H9 (cell line): ENCODE data around the gene FDX1. TPM values are rescaled to one million over a fixed set of nuclear protein-coding genes. Genes with fewer than 3 reads are reported as not detected.

Source experiments
- DNase-seq: peaks from one replicate; pipeline ENCODE4 v3.0.0-alpha.2; 2017
- H2AFZ ChIP-seq: one replicate; pipeline ENCODE4 v1.6.1; 2013; ENCODE audit warnings: mild to moderate bottlenecking, low read length, control low read depth, moderate library complexity
- H2AK5ac ChIP-seq: 2 replicates; pipeline ENCODE4 v1.6.1; 2013; ENCODE audit warnings: low read length, control low read depth, mixed read lengths; ENCODE audit not compliant: insufficient read length
- H2BK120ac ChIP-seq: one replicate; pipeline ENCODE4 v1.6.1; 2013; ENCODE audit warnings: low read depth, mild to moderate bottlenecking, low read length, control low read depth, inconsistent platforms; ENCODE audit not compliant: poor library complexity, severe bottlenecking
- H2BK12ac ChIP-seq: 2 replicates; pipeline ENCODE4 v1.6.1; 2013; ENCODE audit warnings: low read length, control low read depth, mixed read lengths, low read depth; ENCODE audit not compliant: insufficient read length
- H2BK15ac ChIP-seq: 2 replicates; pipeline ENCODE4 v1.6.1; 2013; ENCODE audit warnings: low read depth, low read length, control low read depth
- H2BK20ac ChIP-seq: one replicate; pipeline ENCODE4 v1.6.1; 2013; ENCODE audit warnings: low read depth, mild to moderate bottlenecking, low read length, control low read depth, inconsistent platforms; ENCODE audit not compliant: poor library complexity, severe bottlenecking
- H2BK5ac ChIP-seq: 2 replicates; pipeline ENCODE4 v1.6.1; 2013; ENCODE audit warnings: low read length, control low read depth, mixed read lengths; ENCODE audit not compliant: insufficient read length
- H3K14ac ChIP-seq: 2 replicates; pipeline ENCODE4 v1.6.1; 2013; ENCODE audit warnings: low read length, control low read depth; ENCODE audit not compliant: insufficient read depth
- H3K18ac ChIP-seq: 2 replicates; pipeline ENCODE4 v1.6.1; 2013; ENCODE audit warnings: low read depth, mild to moderate bottlenecking, mixed read lengths, low read length, control low read depth; ENCODE audit not compliant: insufficient read length
- H3K23ac ChIP-seq: 2 replicates; pipeline ENCODE4 v1.6.1; 2013; ENCODE audit warnings: low read length, control low read depth, mixed read lengths, low read depth; ENCODE audit not compliant: insufficient read length
- H3K23me2 ChIP-seq: 2 replicates; pipeline ENCODE4 v1.6.1; 2013; ENCODE audit warnings: low read depth, mild to moderate bottlenecking, mixed read lengths, low read length, control low read depth; ENCODE audit not compliant: insufficient read length, poor library complexity, severe bottlenecking
- H3K27ac ChIP-seq: 2 replicates; pipeline ENCODE4 v1.5.1; 2013; ENCODE audit warnings: low read length, control low read depth, mixed read lengths, low read depth; ENCODE audit not compliant: insufficient read length
- H3K27me3 ChIP-seq: 2 replicates; pipeline ENCODE4 v1.6.1; 2013; ENCODE audit warnings: low read length, control low read depth, inconsistent platforms; ENCODE audit not compliant: insufficient read depth
- H3K4ac ChIP-seq: 2 replicates; pipeline ENCODE4 v1.6.1; 2013; ENCODE audit warnings: low read depth, mild to moderate bottlenecking, control low read depth, inconsistent platforms, low read length, moderate library complexity
- H3K4me1 ChIP-seq: 2 replicates; pipeline ENCODE4 v1.6.1; 2013; ENCODE audit warnings: low read length, control low read depth, inconsistent platforms; ENCODE audit not compliant: insufficient read depth
- H3K4me2 ChIP-seq: 2 replicates; pipeline ENCODE4 v1.6.1; 2013; ENCODE audit warnings: low read length, control low read depth, mixed read lengths; ENCODE audit not compliant: insufficient read length, insufficient read depth
- H3K56ac ChIP-seq: 2 replicates; pipeline ENCODE4 v1.6.1; 2013; ENCODE audit warnings: low read depth, mild to moderate bottlenecking, mixed read lengths, low read length, control low read depth; ENCODE audit not compliant: insufficient read length
- H3K79me1 ChIP-seq: 2 replicates; pipeline ENCODE4 v1.6.1; 2013; ENCODE audit warnings: low read depth, mild to moderate bottlenecking, moderate library complexity, low read length, control low read depth, inconsistent platforms; ENCODE audit not compliant: insufficient read depth, poor library complexity, severe bottlenecking
- H3K79me2 ChIP-seq: 2 replicates; pipeline ENCODE4 v1.6.1; 2013; ENCODE audit warnings: low read length, control low read depth, inconsistent platforms; ENCODE audit not compliant: insufficient read depth
- H3K9ac ChIP-seq: 2 replicates; pipeline ENCODE4 v1.6.1; 2013; ENCODE audit warnings: low read length, control low read depth, mixed read lengths; ENCODE audit not compliant: insufficient read length; ENCODE audit errors: extremely low read depth
- H3K9me3 ChIP-seq: one replicate; pipeline ENCODE4 v1.6.1; 2013; ENCODE audit warnings: low read depth, low read length, inconsistent platforms; ENCODE audit not compliant: control insufficient read depth
- H3T11ph ChIP-seq: one replicate; pipeline ENCODE4 v1.6.1; 2013; ENCODE audit warnings: mild to moderate bottlenecking, low read length, control low read depth, inconsistent platforms
- H4K20me1 ChIP-seq: one replicate; pipeline ENCODE4 v1.6.1; 2013; ENCODE audit not compliant: control insufficient read depth, insufficient read length, insufficient read depth
- H4K5ac ChIP-seq: 2 replicates; pipeline ENCODE4 v1.6.1; 2013; ENCODE audit warnings: low read depth, mild to moderate bottlenecking, mixed read lengths, low read length, control low read depth; ENCODE audit not compliant: insufficient read length
- H4K8ac ChIP-seq: replicated peaks from 2 replicates; pipeline ENCODE4 v1.6.1; 2013; ENCODE audit warnings: low read length, control low read depth, mixed read lengths, low read depth; ENCODE audit not compliant: insufficient read length
- H4K91ac ChIP-seq: 2 replicates; pipeline ENCODE4 v1.6.1; 2013; ENCODE audit warnings: low read depth, mild to moderate bottlenecking, moderate library complexity, mixed read lengths, low read length, control low read depth; ENCODE audit not compliant: insufficient read length
- H3K27ac Mint-ChIP-seq, 3 experiments: 2 replicates in 2 of 3; 3 replicates in 1 of 3; pipeline ENCODE4 v1.8.0; 2020 to 2021; ENCODE audit warnings: mixed read lengths in 3 of 3, mild to moderate bottlenecking in 1 of 3, moderate library complexity in 1 of 3
- H3K27me3 Mint-ChIP-seq: 2 replicates; pipeline ENCODE4 v1.8.0; 2021; ENCODE audit warnings: low read depth, mild to moderate bottlenecking, moderate library complexity, mixed read lengths
- H3K36me3 Mint-ChIP-seq, 3 experiments: 2 replicates in 2 of 3; 3 replicates in 1 of 3; pipeline ENCODE4 v1.8.0; 2020 to 2021; ENCODE audit warnings: low read depth in 3 of 3, mixed read lengths in 3 of 3; ENCODE audit not compliant: insufficient read depth in 1 of 3
- H3K4me1 Mint-ChIP-seq, 2 experiments: 2 replicates each; pipeline ENCODE4 v1.8.0; 2020; ENCODE audit warnings: mixed read lengths in 2 of 2
- H3K4me3 Mint-ChIP-seq, 2 experiments: 2 replicates in 1 of 2; 3 replicates in 1 of 2; pipeline ENCODE4 v1.8.0; 2020 to 2021; ENCODE audit warnings: mild to moderate bottlenecking in 2 of 2, mixed read lengths in 2 of 2, moderate library complexity in 1 of 2
- H3K9me3 Mint-ChIP-seq, 2 experiments: 2 replicates in 1 of 2; 3 replicates in 1 of 2; pipeline ENCODE4 v1.8.0; 2020; ENCODE audit warnings: mild to moderate bottlenecking in 2 of 2, mixed read lengths in 2 of 2, moderate library complexity in 1 of 2
- whole genome bisulfite sequencing: extraction: QIAGEN DNeasy Blood & Tissue Kit; methylation state at CpG from one replicate; pipeline ENCODE4 v1.1.7; 2013; ENCODE audit warnings: missing lambda C conversion rate, low lambda C conversion rate, mixed read lengths; ENCODE audit not compliant: insufficient read length; ENCODE audit errors: extremely low coverage; 5-methylcytosine and 5-hydroxymethylcytosine counted together
- total RNA-seq: library from RNA; stranded (reverse); gene quantifications from 2 replicates; pipeline ENCODE4 v1.2.1, GENCODE V29; 2021
- TF ChIP-seq, protein P1 (sequence below): fragments of 200-600 bp; sonication (generic); conservative IDR thresholded peaks from 3 replicates; pipeline ENCODE4 v1.8.0; 2021; ENCODE audit warnings: antibody characterized with exemption, mild to moderate bottlenecking

The FDX1 gene
- total RNA-seq, 1 experiment from 2014 or later: 10.1 TPM

DNA sequence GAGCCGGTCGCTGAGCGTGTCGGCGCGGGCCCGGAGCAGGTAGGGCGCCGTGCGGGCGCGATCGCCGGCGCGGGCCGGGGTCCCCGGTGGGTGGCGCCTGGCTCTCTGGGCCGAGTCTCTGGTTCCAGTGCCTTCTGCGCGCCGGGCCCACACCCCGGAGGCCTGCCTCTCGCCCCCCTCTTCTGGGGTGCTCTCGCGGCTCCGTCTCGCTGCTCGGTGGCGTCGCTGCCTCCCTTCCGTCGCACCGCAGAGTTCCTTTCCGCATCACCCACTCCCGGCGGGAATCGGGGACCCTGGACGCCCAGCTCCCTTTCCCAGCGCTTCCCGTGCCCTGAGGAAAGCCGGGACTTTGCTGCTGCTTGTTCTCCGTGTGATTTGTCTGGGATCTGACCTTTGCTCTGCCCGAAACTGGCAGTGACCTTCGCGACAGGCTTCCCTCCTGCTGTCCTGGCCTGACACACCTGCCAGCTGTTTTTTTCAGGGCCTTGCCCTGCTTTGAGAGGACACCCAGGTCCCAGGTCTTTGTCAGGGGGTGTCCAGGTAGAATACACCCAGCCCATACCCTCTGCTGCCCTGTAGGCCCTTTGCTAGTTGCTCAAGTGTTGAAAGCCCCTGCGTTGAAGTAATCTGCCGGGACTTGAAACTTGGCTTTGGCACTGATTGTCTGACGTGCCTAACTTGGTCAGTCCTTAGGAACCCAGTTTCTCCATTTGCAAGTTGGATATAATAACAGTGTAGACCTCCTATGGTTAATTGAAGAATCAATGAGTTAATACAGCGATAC is 711 bp downstream of the FDX1 start:
- Histone ChIP-seq H3K18ac (peak overlapping the region; percentile 46), H3K79me1 (peaks cover 5% of the 10 kb centered on the region), H3T11ph (no peak overlapping the region), H3K4me1 (peaks cover 2% of the 10 kb centered on the region; the same call in 1 of the 2 replicates), H3K27me3 (no peaks in the 10 kb centered on the region), H3K27ac (no peak overlapping the region), H3K4ac (no peak overlapping the region), H3K9ac (peak overlapping the region; percentile 69), H4K20me1 (no peaks in the 10 kb centered on the region), H2AK5ac (no peak overlapping the region), H2BK12ac (no peak overlapping the region), H3K79me2 (no peaks in the 10 kb centered on the region; the same call in 1 of the 2 replicates), H3K23ac (no peak overlapping the region), H2BK5ac (no peak overlapping the region), H2BK15ac (no peak overlapping the region), H2BK20ac (no peak overlapping the region), H3K9me3 (no peaks in the 10 kb centered on the region), H2AFZ (no peak overlapping the region), H3K23me2 (peaks cover 6% of the 10 kb centered on the region), H4K8ac (no peak overlapping the region), H3K4me2 (peak overlapping the region; percentile 80), H3K14ac (peak overlapping the region; percentile 47), H4K5ac (no peak overlapping the region), H4K91ac (no peak overlapping the region), H3K56ac (no peak overlapping the region), H2BK120ac (no peak overlapping the region)
- Mint-ChIP-seq H3K4me3 (peak overlapping the region; percentile 94 to 98), H3K27ac (peak overlapping the region; percentile 88 to 97 (median 95); a peak in 6 of 7 replicates), H3K4me1 (peaks cover 31% of the 10 kb centered on the region in 2 experiments), H3K27me3 (peaks cover 8% of the 10 kb centered on the region), H3K36me3 (no peaks in the 10 kb centered on the region; a peak in 1 of 7 replicates), H3K9me3 (peaks cover 0 to 3% of the 10 kb centered on the region in 2 experiments; a peak in 1 of 5 replicates)
- WGBS: no CpG with 5 or more reads among the region's 51 CpGs
- no peak for DNase-seq
- TF ChIP-seq, protein P1, sequence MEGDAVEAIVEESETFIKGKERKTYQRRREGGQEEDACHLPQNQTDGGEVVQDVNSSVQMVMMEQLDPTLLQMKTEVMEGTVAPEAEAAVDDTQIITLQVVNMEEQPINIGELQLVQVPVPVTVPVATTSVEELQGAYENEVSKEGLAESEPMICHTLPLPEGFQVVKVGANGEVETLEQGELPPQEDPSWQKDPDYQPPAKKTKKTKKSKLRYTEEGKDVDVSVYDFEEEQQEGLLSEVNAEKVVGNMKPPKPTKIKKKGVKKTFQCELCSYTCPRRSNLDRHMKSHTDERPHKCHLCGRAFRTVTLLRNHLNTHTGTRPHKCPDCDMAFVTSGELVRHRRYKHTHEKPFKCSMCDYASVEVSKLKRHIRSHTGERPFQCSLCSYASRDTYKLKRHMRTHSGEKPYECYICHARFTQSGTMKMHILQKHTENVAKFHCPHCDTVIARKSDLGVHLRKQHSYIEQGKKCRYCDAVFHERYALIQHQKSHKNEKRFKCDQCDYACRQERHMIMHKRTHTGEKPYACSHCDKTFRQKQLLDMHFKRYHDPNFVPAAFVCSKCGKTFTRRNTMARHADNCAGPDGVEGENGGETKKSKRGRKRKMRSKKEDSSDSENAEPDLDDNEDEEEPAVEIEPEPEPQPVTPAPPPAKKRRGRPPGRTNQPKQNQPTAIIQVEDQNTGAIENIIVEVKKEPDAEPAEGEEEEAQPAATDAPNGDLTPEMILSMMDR: 0 out of 3 replicates have a peak, but pooled peaks have one; percentile 3
